HG02642 (cell line): Measurements from ENCODE around the gene LDLRAD4.

Source experiments
- ATAC-seq: cut with Tn5 transposase; IDR thresholded peaks from one replicate; pipeline ENCODE4 v1.9.1; 2021; ENCODE audit warnings: mild to moderate bottlenecking; ENCODE audit not compliant: unreplicated experiment, poor library complexity

The LDLRAD4 gene

DNA sequence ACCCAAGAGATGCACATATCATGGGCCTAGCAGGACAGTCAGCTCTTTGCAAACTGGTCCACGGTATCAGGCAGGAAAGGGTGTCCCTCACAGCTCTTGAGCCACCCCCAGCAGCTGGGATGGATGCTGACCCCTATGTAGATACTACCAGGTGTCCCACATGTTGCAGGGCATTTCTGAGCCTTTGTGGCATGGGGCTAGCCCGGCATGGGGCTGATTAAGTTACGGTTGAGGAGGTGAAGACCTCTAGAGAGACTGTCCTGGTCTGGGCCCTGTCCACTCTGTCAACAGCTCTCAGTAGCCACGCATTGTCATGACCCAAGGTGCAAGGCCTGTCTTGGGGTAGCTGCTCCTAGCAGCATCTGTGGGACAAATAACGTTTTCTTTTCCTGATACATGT lies 6.7 kb downstream of the LDLRAD4 start:
- ATAC-seq: no peak

GRCh38 chr18:13226533-13227144 lies 8.1 kb downstream of the LDLRAD4 start:
- ATAC-seq: no peak

GRCh38 chr18:13227910-13228309 lies 9.3 kb downstream of the LDLRAD4 start:
- ATAC-seq: no peak

DNA sequence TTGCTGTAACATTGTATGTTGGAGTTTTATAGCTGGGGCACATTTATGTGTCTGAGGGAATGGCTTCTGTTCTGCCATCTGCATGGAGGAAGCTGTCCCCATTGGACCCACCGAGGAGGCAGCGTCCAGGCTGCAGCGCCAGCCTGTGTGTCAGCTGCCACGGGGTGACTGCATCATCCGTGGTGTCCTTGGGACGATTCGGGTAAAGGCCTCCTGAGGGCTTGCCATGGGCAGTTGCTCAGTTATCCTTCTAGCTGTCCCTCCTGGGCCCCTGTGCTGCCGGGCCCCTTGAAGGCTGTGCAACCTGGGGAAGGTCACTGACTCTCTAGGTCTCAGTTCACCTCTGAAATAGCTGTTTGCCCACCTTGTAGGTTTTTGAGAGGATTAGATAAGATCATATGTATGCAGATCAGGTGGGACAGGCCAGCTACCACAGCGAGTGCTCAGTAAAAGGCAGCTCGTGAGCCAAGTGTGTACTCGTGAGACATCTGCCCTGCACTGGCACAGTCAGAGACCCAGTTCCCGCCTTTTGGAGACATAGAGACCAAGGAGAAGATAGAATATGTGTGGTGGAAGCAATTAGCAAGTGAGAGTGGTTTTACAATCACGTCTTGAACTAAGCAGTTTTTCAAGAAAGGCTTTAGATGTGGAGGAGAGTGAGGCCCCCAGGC lies 10.6 kb downstream of the LDLRAD4 start:
- ATAC-seq: no peak

GRCh38 chr18:13231151-13231550 lies 12.6 kb downstream of the LDLRAD4 start:
- no peak for ATAC-seq

DNA sequence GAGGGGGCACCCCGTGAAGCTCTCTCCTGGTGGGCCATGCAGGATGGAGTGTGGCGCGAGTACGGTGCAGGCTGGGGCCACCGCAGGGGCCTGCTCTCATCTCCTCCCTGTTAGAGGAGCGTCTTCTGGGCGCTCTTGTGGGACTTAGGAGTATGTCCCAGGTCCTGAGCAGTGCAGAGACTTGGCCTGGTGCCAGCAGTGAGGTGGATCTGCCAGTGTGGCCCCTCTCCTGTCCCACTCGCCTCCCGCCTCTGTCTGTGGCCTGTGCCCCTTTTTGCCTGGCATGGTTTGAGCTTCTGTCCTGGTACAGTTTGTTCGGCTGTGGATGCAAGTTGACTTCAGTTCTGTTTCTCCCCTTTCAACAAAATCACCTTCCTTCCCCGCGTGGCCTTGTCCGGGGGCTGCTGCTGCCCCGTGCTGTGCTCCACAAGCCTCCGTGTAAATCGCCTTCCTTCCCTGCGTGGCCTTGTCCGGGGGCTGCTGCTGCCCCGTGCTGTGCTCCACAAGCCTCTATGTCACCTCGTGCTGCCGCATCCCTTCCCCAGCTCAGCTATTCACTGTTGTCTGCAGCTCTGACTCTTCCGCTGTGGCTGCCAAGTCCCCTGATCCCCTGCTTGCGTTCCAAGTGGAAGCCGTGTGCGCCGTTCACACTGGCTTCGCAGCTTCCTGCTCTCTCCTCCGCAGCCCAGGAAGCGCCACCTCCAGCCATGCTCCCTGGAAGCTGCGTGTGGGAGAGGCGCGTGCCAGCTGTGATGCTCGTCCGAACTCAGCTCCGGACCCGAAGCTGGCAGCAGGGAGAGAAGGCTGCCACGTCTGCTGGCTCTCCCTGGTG lies 13.7 kb downstream of the LDLRAD4 start:
- ATAC-seq: no peak

- no peak for ATAC-seq
Measured at GRCh38 chr18:13232971-13233786, 14.6 kb downstream of the LDLRAD4 start.

GRCh38 chr18:13233787-13234783 lies 15.5 kb downstream of the LDLRAD4 start:
- no peak for ATAC-seq

DNA sequence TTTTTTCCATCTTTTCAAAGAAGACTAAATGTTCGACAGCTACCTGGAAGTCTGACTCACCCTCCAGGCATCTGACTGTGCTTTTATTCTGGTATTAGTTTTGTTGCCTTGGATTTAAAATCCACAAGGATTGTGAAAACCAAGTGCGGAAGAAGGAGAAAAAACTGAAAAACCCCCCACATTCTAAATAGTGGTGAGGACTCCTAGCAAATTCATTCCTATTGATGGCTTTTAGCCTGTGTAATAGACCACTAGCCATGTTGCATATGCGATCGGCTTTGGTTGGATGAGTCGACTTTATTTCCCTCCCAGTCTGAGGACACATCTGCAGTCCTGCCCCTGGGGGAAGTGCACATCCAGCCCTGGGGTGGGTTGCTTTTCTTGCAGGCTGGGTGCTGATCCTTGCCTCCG lies 16.9 kb downstream of the LDLRAD4 start:
- ATAC-seq: no peak

- ATAC-seq: no peak
Measured at GRCh38 chr18:13235981-13236380, 17.4 kb downstream of the LDLRAD4 start.

DNA sequence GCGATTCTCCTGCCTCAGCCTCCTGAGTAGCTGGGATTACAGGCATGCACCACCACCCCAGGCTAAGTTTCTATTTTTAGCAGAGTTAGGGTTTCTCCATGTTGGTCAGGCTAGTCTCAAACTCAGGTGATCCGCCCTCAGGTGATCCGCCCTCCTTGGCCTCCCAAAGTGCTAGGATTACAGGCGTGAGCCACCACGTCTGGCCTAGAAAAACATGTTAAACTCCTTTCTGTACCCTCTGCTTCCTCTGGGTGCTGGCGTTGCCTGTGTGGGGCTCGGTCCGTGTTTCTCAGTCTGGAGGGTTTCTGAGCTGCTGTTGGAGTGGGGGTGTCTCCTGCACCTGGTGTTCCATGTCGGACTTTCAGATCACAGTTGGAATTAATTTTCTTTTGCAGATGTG lies 17.9 kb downstream of the LDLRAD4 start:
- no peak for ATAC-seq

DNA sequence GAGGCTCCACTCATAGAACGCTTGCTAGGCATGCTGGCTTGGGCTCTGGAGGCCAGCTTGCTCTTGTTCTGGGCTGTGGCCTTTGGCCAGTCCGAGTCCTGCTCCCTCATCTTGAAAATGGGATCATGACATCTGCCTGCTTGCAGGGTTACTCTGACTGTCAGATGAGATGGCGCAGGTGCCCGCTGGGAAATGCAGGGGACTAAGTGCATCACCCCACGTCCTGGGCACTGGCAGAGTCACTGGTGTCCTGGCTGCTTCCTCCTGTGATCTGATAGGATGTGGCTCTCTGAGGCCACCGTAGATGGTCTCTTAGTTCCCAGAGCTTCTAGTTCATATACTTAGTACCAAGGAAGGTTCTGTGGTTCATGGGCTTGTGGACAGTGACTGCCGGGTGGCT lies 18.5 kb downstream of the LDLRAD4 start:
- ATAC-seq: no peak

DNA sequence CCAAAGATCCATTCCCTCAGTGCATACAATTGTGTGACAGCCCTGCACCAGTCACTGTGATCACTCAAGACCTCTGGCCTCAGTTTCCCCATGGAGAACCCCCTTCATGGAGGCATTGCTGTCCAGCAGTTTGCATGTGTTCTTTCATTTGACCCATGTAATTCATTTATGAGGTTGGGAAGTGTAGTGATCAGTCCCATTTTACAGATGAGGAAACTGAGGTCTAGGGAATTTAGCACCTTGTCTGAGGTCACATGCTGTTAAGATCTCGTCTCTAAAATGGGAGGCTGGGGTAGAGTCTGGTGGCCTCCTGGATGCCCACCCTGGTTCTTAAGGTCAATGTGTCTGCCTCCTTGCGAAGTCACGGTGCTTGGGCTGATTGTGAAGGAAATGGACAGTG lies 19.1 kb downstream of the LDLRAD4 start:
- ATAC-seq: no peak

DNA sequence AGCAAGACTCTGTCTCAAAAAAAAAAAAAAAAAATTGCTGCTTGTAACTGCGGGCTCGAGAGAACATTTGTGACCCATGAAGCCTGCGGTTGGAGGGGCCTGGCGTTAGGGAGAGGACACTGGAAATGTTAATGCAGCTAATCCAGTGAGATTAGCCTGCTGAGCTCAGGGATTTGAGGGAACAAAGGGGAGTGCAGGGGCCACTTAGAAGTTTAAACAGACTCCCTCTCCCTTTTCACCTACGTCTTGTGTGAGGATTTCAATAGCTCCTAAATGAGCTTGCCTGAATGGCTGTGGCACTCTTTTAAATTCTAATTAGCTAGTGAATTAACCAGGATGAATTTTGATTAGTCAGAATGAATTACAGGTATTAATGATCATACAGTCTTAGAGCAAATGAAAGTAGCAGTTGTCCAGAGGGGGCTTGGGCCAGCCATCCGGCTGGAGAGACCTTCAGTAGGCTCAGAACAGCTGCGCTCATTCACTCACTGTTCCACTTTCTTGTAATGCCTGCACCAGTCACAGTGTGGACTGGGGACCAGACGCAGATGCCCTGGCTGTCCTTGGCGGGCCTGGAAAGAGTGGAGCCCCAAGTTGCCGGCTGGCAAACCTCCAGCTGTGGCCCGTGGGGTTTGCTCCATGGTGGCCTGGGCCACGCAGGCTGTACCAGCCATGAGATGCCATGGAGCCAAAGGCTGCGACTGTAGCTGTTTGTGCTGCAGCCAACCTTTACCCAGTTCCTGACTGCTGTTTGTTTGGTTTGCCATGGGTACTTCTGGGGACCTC lies 20.8 kb downstream of the LDLRAD4 start:
- no peak for ATAC-seq

DNA sequence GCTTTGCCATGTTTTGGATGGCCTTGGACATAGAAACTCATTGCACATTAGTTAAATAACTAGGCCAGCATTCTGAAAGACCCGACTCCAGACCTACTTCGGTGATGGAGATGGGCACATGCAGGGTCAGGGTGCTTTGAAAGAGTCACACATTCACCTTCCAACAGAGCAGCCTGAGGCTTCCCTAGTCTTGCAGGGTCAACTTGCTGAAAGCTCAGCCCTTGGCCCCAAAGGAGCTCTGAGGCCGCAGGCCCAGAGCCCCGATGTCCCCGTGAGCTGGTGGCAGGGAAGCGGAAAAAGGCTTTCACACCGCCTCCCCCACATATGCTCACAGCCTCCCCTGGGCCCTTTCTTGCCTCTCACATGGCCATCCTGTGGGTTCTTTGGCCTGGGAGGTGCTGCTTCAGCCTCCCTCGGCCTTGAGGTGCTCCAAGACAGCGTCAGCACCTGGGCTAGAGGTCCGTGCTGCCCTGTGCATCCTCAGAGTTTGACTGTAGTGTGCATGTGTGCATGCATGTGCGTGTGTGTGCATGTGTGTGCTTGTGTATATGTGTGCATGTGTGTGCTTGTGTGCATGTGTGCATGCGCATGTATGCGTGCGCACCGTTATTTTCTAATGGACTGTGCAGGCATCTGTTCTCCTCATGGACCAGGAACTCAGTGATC lies 21.6 kb downstream of the LDLRAD4 start:
- ATAC-seq: no peak

DNA sequence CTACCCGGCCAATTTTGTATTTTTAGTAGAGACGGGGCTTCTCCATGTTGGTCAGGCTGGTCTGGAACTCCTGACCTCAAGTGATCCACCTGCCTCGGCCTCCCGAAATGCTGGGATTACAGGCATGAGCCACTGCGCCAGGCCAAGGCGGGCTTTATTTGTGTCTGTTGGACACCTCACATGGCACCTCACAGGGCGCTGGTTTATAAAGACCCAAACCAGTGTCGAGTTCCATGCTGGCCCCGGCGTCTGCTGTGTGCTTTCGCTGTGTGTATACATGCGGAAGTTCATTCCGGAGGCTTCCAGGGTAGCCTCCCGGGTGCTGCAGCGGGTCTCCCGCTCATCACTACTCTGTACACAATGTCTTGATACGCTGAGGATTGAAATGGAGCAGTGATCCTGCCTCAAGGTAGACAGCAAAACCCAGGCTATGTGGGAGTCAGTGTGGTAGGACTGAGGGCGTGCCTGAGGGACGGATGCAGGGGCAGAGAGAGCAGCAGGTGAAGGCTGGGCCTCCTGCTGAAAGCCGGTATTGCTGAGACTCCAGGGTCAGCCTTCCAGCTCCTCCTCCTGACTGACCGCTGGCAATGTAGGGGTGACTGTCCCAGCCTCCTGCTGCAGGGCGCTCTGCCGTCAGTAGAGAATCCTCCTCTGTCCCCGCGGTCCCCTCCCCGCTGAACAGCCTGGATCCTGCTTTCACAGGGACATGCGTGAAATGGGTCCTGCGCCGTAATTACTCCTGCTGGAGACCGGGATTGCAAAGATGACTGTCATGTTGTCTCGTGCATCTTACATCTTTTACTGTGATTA lies 22.7 kb downstream of the LDLRAD4 start:
- no peak for ATAC-seq

DNA sequence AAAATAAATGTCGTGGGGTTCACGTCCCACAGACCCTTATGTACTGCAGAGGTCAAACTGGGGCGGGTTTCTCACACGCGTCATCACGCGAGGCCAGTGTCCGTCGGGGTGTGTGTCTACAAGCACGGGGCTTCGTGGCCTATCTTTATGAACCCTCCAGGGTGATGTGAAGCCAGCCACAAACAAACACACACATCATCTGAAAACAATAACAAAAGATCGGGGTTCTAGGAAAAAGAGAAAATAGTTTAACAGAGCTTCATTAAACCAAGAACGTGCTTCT lies 23.3 kb downstream of the LDLRAD4 start:
- no peak for ATAC-seq

- no peak for ATAC-seq
Measured at GRCh38 chr18:13242797-13243196, 24.2 kb downstream of the LDLRAD4 start.
